Fibroblast of lung (primary cell): ENCODE measurements around the gene TSGA10. TPM values are rescaled to one million over a fixed set of nuclear protein-coding genes. Genes with fewer than 3 reads are reported as not detected.

Experiments
- DNase-seq, 2 donors: peaks; one replicate each; pipeline versions ENCODE4 v3.0.0 to v3.0.0-alpha.2; 2010; ENCODE audit warnings: low read depth in 2 of 2
- H2AFZ ChIP-seq: 2 replicates; pipeline ENCODE4 v1.5.1; 2012; ENCODE audit warnings: low read length, control low read depth, inconsistent platforms
- H3K27ac ChIP-seq: 2 replicates; pipeline ENCODE4 v1.5.1; 2011; ENCODE audit warnings: low read length, control low read depth; ENCODE audit not compliant: insufficient read depth
- H3K27me3 ChIP-seq: 2 replicates; pipeline ENCODE4 v1.5.1; 2011; ENCODE audit warnings: mild to moderate bottlenecking, low read length; ENCODE audit not compliant: control insufficient read depth, insufficient read depth
- H3K36me3 ChIP-seq: 2 replicates; pipeline ENCODE4 v1.5.1; 2011; ENCODE audit warnings: low read length; ENCODE audit not compliant: control insufficient read depth, insufficient read depth
- H3K4me1 ChIP-seq: 2 replicates; pipeline ENCODE4 v1.5.1; 2011; ENCODE audit warnings: low read length; ENCODE audit not compliant: control insufficient read depth, insufficient read depth; ENCODE audit errors: extremely low read depth
- H3K4me2 ChIP-seq: 2 replicates; pipeline ENCODE4 v1.5.1; 2011; ENCODE audit warnings: low read length, control low read depth; ENCODE audit not compliant: insufficient read depth; ENCODE audit errors: extremely low read depth
- H3K4me3 ChIP-seq, 4 experiments: fragments of 200-600 bp in 1 of 4; sonication (generic) in 1 of 4; replicated peaks in 1 of 4; 2 replicates each; pipeline ENCODE4 v1.5.1; 2011 to 2016; ENCODE audit warnings: low read length in 4 of 4, low read depth in 3 of 4, mild to moderate bottlenecking in 3 of 4, control low read depth in 2 of 4, inconsistent platforms in 1 of 4, mixed read lengths in 1 of 4; ENCODE audit not compliant: insufficient read depth in 1 of 4; ENCODE audit errors: control extremely low read depth in 1 of 4
- H3K79me2 ChIP-seq: 2 replicates; pipeline ENCODE4 v1.5.1; 2012; ENCODE audit warnings: mild to moderate bottlenecking, low read length, inconsistent platforms; ENCODE audit not compliant: control insufficient read depth, insufficient read depth
- H3K9ac ChIP-seq: 2 replicates; pipeline ENCODE4 v1.5.1; 2011; ENCODE audit warnings: mild to moderate bottlenecking, low read length, control low read depth; ENCODE audit not compliant: insufficient read depth
- H3K9me3 ChIP-seq: 2 replicates; pipeline ENCODE4 v1.5.1; 2012; ENCODE audit warnings: low read depth, low read length; ENCODE audit not compliant: control insufficient read depth, insufficient read depth
- H4K20me1 ChIP-seq: 2 replicates; pipeline ENCODE4 v1.5.1; 2011; ENCODE audit warnings: low read length; ENCODE audit not compliant: control insufficient read depth, insufficient read depth; ENCODE audit errors: extremely low read depth
- EZH2 ChIP-seq: IDR thresholded peaks from 2 replicates; pipeline ENCODE4 v1.5.1; 2012; ENCODE audit warnings: low read length, control low read depth, mild to moderate bottlenecking; ENCODE audit errors: missing control alignments
- polyA plus RNA-seq, 2 donors: library from polyadenylated mRNA; depleted of rRNA in 1 of 2; stranded (reverse) in 1 of 2; unstranded in 1 of 2; fragments of >200 nt; gene quantifications; 2 replicates each; pipeline ENCODE4 v1.2.1, GENCODE V29; 2011 to 2012; ENCODE audit warnings: missing spikeins in 1 of 2
- total RNA-seq: library from RNA; depleted of rRNA; stranded (reverse); fragments of >200 nt; gene quantifications from 2 replicates; pipeline ENCODE4 v1.2.1, GENCODE V29; 2014
- TF ChIP-seq, protein P1 (sequence below), 2 donors: IDR thresholded peaks in 1 of 2; conservative IDR thresholded peaks in 1 of 2; 1 replicate in 1 of 2; 2 replicates in 1 of 2; pipeline ENCODE4 v1.5.1; 2011 to 2012; ENCODE audit warnings: low read length in 2 of 2, control low read depth in 1 of 2, inconsistent platforms in 1 of 2, low read depth in 1 of 2, mild to moderate bottlenecking in 1 of 2

Gene TSGA10
- total and polyA plus RNA-seq, 2 donors (not counting 1 experiment from before 2014, with no cell fraction given) = 0.65 to 5.3 TPM

DNA sequence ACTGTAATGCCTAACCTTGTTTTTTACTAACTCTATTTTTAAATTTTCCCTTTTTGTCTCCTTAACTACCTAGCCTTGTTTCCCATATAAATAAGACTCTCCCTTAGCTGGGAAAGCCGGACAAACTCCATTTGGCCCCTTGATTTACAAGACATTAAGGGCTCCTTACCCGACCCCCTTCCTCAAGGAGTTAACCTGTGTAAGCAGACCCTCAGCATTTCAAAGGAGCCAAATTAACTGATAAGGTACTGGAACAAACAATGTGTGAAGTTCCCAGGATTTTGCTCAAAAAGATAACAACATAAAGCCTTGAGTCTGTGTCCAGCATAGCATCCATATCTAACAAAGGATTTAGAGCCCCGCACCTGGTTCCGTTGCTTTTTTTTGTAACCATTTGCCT is 72.9 kb downstream of the TSGA10 start:
- no peaks in the 10 kb centered on the region for H3K79me2 ChIP-seq
- TF ChIP-seq, protein P1, sequence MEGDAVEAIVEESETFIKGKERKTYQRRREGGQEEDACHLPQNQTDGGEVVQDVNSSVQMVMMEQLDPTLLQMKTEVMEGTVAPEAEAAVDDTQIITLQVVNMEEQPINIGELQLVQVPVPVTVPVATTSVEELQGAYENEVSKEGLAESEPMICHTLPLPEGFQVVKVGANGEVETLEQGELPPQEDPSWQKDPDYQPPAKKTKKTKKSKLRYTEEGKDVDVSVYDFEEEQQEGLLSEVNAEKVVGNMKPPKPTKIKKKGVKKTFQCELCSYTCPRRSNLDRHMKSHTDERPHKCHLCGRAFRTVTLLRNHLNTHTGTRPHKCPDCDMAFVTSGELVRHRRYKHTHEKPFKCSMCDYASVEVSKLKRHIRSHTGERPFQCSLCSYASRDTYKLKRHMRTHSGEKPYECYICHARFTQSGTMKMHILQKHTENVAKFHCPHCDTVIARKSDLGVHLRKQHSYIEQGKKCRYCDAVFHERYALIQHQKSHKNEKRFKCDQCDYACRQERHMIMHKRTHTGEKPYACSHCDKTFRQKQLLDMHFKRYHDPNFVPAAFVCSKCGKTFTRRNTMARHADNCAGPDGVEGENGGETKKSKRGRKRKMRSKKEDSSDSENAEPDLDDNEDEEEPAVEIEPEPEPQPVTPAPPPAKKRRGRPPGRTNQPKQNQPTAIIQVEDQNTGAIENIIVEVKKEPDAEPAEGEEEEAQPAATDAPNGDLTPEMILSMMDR (conservative IDR thresholded peaks at IDR 0.05 in 1 of 2, IDR thresholded peaks at IDR 0.05 in 1 of 2; ENCODE audit: low read depth in 1 of 2, low read length in 2 of 2) = no peak
- TF ChIP-seq EZH2 = no peak
- no peaks in the 10 kb centered on the region for H4K20me1 ChIP-seq
- H3K4me2 ChIP-seq = no peak overlapping the region
- no peak overlapping the region for H3K27ac ChIP-seq
- H3K27me3 ChIP-seq = no peaks in the 10 kb centered on the region
- no peaks in the 10 kb centered on the region for H3K4me1 ChIP-seq
- H3K9me3 ChIP-seq = no peaks in the 10 kb centered on the region
- no peak overlapping the region for H2AFZ ChIP-seq
- no peak overlapping the region for H3K9ac ChIP-seq
- no peak for DNase-seq
- no peaks in the 10 kb centered on the region for H3K36me3 ChIP-seq
- no peak overlapping the region for H3K4me3 ChIP-seq

DNA sequence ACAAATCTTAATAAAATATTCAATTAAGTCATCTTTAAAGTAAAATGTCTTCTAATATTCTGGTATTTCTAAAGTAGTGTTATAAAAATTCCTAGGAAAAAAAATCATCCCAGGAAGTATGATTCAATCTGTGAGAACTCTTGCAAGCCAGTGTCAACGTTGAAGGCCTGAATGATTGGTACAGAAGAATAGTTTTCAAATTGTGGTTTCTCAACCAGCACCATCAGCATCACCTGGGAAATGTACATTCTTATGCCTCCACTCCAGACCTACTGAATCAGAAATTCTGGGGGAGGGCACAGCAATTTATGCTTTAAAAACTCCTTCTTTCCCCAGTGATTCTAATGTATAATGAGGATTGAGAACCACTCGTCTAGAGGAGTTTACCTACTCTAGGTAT is 75.5 kb downstream of the TSGA10 start:
- H4K20me1 ChIP-seq = no peaks in the 10 kb centered on the region
- no peak overlapping the region for H3K27ac ChIP-seq

DNA sequence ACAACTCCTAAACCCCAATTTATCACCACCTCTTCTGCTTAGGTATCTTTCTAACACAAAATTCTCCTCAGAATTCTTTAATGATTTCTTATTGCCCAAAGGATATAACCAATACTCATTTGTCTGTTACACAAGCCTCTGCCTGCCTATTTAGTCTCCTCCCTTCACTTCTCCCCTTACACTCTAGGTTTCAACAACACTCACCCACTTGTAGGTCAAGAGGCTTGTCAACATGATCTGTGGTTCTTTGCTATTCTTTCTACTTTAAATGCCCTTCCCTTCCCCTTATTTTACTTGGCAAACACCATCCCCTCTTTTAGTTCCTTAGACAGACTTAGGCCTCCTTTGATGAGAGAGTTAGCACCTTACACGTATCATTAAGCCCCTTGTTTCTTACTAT is 82.2 kb downstream of the TSGA10 start:
- H3K27ac ChIP-seq = no peak overlapping the region
- TF ChIP-seq EZH2 = no peak
- TF ChIP-seq, protein P1 (conservative IDR thresholded peaks at IDR 0.05 in 1 of 2, IDR thresholded peaks at IDR 0.05 in 1 of 2; ENCODE audit: low read depth in 1 of 2, low read length in 2 of 2) = no peak
- H3K4me3 ChIP-seq = no peak overlapping the region
- no peak for DNase-seq
- no peak overlapping the region for H2AFZ ChIP-seq
- no peak overlapping the region for H3K4me2 ChIP-seq
- no peaks in the 10 kb centered on the region for H3K36me3 ChIP-seq
- H3K4me1 ChIP-seq = no peaks in the 10 kb centered on the region
- no peaks in the 10 kb centered on the region for H3K79me2 ChIP-seq
- H3K9ac ChIP-seq = no peak overlapping the region
- no peaks in the 10 kb centered on the region for H4K20me1 ChIP-seq
- H3K27me3 ChIP-seq = no peaks in the 10 kb centered on the region
- no peaks in the 10 kb centered on the region for H3K9me3 ChIP-seq

More for the DNA sequence above, 75.5 kb downstream of the TSGA10 start:
- Histone ChIP-seq H3K36me3 (no peaks in the 10 kb centered on the region), H3K27me3 (no peaks in the 10 kb centered on the region), H3K79me2 (no peaks in the 10 kb centered on the region), H3K9me3 (no peaks in the 10 kb centered on the region), H2AFZ (no peak overlapping the region), H3K4me1 (no peaks in the 10 kb centered on the region), H3K9ac (no peak overlapping the region), H3K4me3 (no peak overlapping the region), H3K4me2 (no peak overlapping the region)
- DNase-seq = peak in 1 of 2 donors; percentile 26
- TF ChIP-seq EZH2 = no peak
- TF ChIP-seq, protein P1 (conservative IDR thresholded peaks at IDR 0.05 in 1 of 2, IDR thresholded peaks at IDR 0.05 in 1 of 2; ENCODE audit: low read depth in 1 of 2, low read length in 2 of 2) = no peak
